GM18508 (cell line): Measurements from ENCODE around the gene PDPK1.
"Not testable (repeated sequence)": the region's sequence is repeated elsewhere in the genome, so short reads cannot be mapped to it uniquely, and the experiment has no call there.

ENCODE experiments used
- ATAC-seq: cut with Tn5 transposase; IDR thresholded peaks from one replicate; pipeline ENCODE4 v1.9.1; 2021; ENCODE audit warnings: moderate number of reproducible peaks; ENCODE audit not compliant: insufficient read depth, unreplicated experiment

PDPK1 gene

DNA sequence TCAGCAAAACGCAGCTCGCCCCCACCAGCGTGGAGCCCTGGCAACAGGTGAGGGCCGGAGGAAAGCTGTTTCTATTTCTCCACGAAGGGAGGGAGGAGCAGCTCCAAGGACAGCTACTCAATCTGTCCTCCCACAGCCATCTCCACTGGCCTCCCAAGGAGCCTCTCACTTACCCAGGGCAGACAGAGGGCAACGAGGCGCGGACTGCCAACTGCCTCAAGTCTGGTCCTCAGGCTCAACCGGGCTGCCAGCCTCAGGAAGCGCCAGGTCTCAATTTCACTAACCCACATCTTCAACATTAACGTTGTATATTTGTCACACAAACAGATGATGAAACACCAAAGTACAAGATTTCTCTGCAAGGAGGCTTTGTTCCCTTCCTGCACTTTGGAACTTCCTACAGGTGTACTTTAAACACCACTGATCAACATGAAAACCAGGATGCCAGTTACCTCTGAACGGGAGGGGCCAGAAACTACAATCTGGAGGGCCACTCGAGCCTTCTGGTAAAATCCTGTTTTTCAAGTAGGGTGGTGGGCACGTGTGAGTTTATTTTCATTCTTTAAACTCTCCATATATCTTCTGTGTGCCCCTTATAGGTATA is 113.5 kb downstream of the PDPK1 start:
- not testable (repeated sequence) for ATAC-seq
